ENCODE results near the gene SMAD4. TPM values are rescaled to one million over a fixed set of nuclear protein-coding genes. Genes with fewer than 3 reads are reported as not detected.

SMAD4 gene
- polyA plus RNA-seq, 1 donor (not counting 4 experiments of a cell fraction or from before 2014, with no cell fraction given), result 68.2 TPM

- Histone ChIP-seq H3K4me3 (ENCODE audit: control insufficient read depth in 2 of 3, extremely low read depth in 1 of 3, insufficient read depth in 2 of 3, low read depth in 1 of 3, low read length in 3 of 3) (no peak overlapping the region), H3K9me3 (ENCODE audit: control insufficient read depth, low read depth, low read length) (no peaks in the 10 kb centered on the region), H3K27ac (ENCODE audit: control insufficient read depth, insufficient read depth, low read length) (no peak overlapping the region), H3K79me2 (ENCODE audit: control insufficient read depth, insufficient read depth, low read length) (peaks cover 11% of the 10 kb centered on the region), H2AFZ (ENCODE audit: control insufficient read depth, low read length) (no peak overlapping the region), H3K4me1 (ENCODE audit: control insufficient read depth, extremely low read depth, insufficient read depth, low read length) (peaks cover 7% of the 10 kb centered on the region), H3K4me2 (ENCODE audit: control insufficient read depth, extremely low read depth, insufficient read depth, low read depth, low read length) (no peak overlapping the region), H4K20me1 (ENCODE audit: control insufficient read depth, extremely low read depth, insufficient read depth, low read length) (no peaks in the 10 kb centered on the region), H3K9me1 (ENCODE audit: control insufficient read depth, extremely low read depth, insufficient read depth, low read length) (peaks cover 2% of the 10 kb centered on the region), H3K9ac (ENCODE audit: control insufficient read depth, extremely low read depth, insufficient read depth, low read length) (no peak overlapping the region), H3K27me3 (ENCODE audit: control insufficient read depth, extremely low read depth, insufficient read depth, low read length) (no peaks in the 10 kb centered on the region), H3K36me3 (ENCODE audit: control insufficient read depth in 2 of 2, extremely low read depth in 1 of 2, insufficient read depth in 2 of 2, low read length in 2 of 2) (no peaks in the 10 kb centered on the region)
- FAIRE-seq, result no peak
- DNase-seq (ENCODE audit: low read depth, low spot score), result no peak
- dilution Hi-C loops (cut with MboI; ENCODE audit: extremely low pct_ligation_motif_present, low sequenced_read_pairs), result no loop called here
- TF ChIP-seq, protein P1, sequence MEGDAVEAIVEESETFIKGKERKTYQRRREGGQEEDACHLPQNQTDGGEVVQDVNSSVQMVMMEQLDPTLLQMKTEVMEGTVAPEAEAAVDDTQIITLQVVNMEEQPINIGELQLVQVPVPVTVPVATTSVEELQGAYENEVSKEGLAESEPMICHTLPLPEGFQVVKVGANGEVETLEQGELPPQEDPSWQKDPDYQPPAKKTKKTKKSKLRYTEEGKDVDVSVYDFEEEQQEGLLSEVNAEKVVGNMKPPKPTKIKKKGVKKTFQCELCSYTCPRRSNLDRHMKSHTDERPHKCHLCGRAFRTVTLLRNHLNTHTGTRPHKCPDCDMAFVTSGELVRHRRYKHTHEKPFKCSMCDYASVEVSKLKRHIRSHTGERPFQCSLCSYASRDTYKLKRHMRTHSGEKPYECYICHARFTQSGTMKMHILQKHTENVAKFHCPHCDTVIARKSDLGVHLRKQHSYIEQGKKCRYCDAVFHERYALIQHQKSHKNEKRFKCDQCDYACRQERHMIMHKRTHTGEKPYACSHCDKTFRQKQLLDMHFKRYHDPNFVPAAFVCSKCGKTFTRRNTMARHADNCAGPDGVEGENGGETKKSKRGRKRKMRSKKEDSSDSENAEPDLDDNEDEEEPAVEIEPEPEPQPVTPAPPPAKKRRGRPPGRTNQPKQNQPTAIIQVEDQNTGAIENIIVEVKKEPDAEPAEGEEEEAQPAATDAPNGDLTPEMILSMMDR (optimal IDR thresholded peaks at IDR 0.05 in 1 of 3, IDR thresholded peaks at IDR 0.05 in 1 of 3, conservative IDR thresholded peaks at IDR 0.05 in 1 of 3; ENCODE audit: extremely low read depth in 1 of 3, insufficient read depth in 2 of 3, low read length in 3 of 3), result no peak
- TF ChIP-seq EZH2 (IDR thresholded peaks at IDR 0.05; ENCODE audit: low read length), result no peak
These were observed 4.5 kb upstream of the SMAD4 start for GRCh38 chr18:51025512-51025911.

DNA sequence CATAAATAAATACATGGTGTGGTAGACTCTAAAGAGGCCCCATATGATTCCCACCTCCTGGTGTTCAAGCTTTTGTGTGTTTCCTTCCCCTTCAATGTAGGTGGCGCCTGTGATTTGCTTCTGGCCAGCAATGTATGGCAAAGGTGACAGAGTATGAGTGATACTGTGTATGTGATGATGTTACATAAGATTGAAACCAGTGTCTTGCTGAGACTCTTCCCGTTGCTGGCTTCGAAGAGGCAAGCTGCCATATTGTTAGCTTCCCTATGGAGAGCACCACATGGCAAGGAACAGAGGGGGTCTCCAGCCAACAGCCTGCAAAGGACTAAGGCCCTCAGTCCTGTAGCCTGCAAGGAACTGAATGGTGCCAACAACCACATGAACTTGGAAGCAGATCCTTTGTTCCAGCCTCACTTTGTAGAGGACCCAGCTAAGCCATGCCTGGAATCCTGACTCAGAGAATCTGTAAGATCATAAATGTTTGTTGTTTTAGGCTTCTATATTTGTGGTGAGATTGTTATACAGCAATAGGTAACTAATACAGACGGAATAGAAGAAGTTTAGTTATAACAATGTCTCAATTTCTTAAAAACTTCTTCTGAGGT, 1.7 kb upstream of the SMAD4 start:
- DNase-seq (ENCODE audit: low read depth, low spot score), result no peak
- peak overlapping the region; percentile 15 for H3K27ac ChIP-seq (ENCODE audit: control insufficient read depth, insufficient read depth, low read length)
- dilution Hi-C loops (cut with MboI; ENCODE audit: extremely low pct_ligation_motif_present, low sequenced_read_pairs), result no loop called here

More for the DNA sequence above, 1.7 kb upstream of the SMAD4 start:
- Histone ChIP-seq H3K4me1 (ENCODE audit: control insufficient read depth, extremely low read depth, insufficient read depth, low read length) (peaks cover 7% of the 10 kb centered on the region), H3K79me2 (ENCODE audit: control insufficient read depth, insufficient read depth, low read length) (peaks cover 38% of the 10 kb centered on the region), H3K9ac (ENCODE audit: control insufficient read depth, extremely low read depth, insufficient read depth, low read length) (no peak overlapping the region), H3K4me2 (ENCODE audit: control insufficient read depth, extremely low read depth, insufficient read depth, low read depth, low read length) (no peak overlapping the region), H3K27me3 (ENCODE audit: control insufficient read depth, extremely low read depth, insufficient read depth, low read length) (no peaks in the 10 kb centered on the region), H3K9me3 (ENCODE audit: control insufficient read depth, low read depth, low read length) (no peaks in the 10 kb centered on the region), H2AFZ (ENCODE audit: control insufficient read depth, low read length) (no peak overlapping the region), H3K36me3 (ENCODE audit: control insufficient read depth in 2 of 2, extremely low read depth in 1 of 2, insufficient read depth in 2 of 2, low read length in 2 of 2) (no peaks in the 10 kb centered on the region), H3K9me1 (ENCODE audit: control insufficient read depth, extremely low read depth, insufficient read depth, low read length) (peaks cover 2% of the 10 kb centered on the region), H4K20me1 (ENCODE audit: control insufficient read depth, extremely low read depth, insufficient read depth, low read length) (peaks cover 2% of the 10 kb centered on the region), H3K4me3 (ENCODE audit: control insufficient read depth in 2 of 3, extremely low read depth in 1 of 3, insufficient read depth in 2 of 3, low read depth in 1 of 3, low read length in 3 of 3) (no peak overlapping the region)
- FAIRE-seq, result no peak
- TF ChIP-seq, protein P1 (optimal IDR thresholded peaks at IDR 0.05 in 1 of 3, IDR thresholded peaks at IDR 0.05 in 1 of 3, conservative IDR thresholded peaks at IDR 0.05 in 1 of 3; ENCODE audit: extremely low read depth in 1 of 3, insufficient read depth in 2 of 3, low read length in 3 of 3), result peak in 1 of 3 experiments; percentile 33
- no peak for TF ChIP-seq EZH2 (IDR thresholded peaks at IDR 0.05; ENCODE audit: low read length)
